Activated CD4-positive, alpha-beta T cell treated with anti-CD3 and anti-CD28 coated beads for 36 hours (primary cell): Measurements from ENCODE around the gene ENG. TPM values are rescaled to one million over a fixed set of nuclear protein-coding genes. Genes with fewer than 3 reads are reported as not detected.

Source experiments
- ATAC-seq: fragments of 200-7000 bp; cut with Tn5 transposase; one replicate; pipeline ENCODE4 v1.10.0; 2021; ENCODE audit warnings: mild to moderate bottlenecking, moderate library complexity
- CTCF ChIA-PET: fragments of 350-600 bp; sonication (Branson Sonifier 250); formaldehyde crosslinking; loops from one replicate; lab custom pipeline; 2021; ENCODE audit warnings: antibody characterized with exemption; lab: Charles Lee
- POLR2A ChIA-PET: fragments of 350-600 bp; sonication (Branson Sonifier 250); formaldehyde crosslinking; loops from one replicate; lab custom pipeline; 2021; ENCODE audit warnings: antibody characterized with exemption, inconsistent platforms; lab: Charles Lee
- DNase-seq: peaks from one replicate; pipeline ENCODE4 v3.0.0-alpha.2; 2020
- H3K27ac Mint-ChIP-seq: one replicate; pipeline ENCODE4 v1.8.0; 2021; ENCODE audit warnings: mixed read lengths
- H3K27me3 Mint-ChIP-seq: one replicate; pipeline ENCODE4 v1.8.0; 2021; ENCODE audit warnings: mixed read lengths
- H3K36me3 Mint-ChIP-seq: one replicate; pipeline ENCODE4 v1.8.0; 2021; ENCODE audit warnings: low read depth, mixed read lengths
- H3K4me1 Mint-ChIP-seq: one replicate; pipeline ENCODE4 v1.8.0; 2021; ENCODE audit warnings: mixed read lengths
- H3K4me3 Mint-ChIP-seq: one replicate; pipeline ENCODE4 v1.8.0; 2021; ENCODE audit warnings: mild to moderate bottlenecking, moderate library complexity, mixed read lengths
- H3K9me3 Mint-ChIP-seq: one replicate; pipeline ENCODE4 v1.8.0; 2021; ENCODE audit warnings: low read depth, mixed read lengths
- intact Hi-C, 2 experiments: fragments of 100-400 bp; cut with DNase I in 1 of 2; cut with micrococcal nuclease in 1 of 2; formaldehyde crosslinking; loops; one replicate each; pipeline versions ENCODE4 v1.14.2 to v1.15.1; 2022 to 2024; cut with DNase I, micrococcal nuclease
- total RNA-seq, 2 experiments: library from RNA; stranded (reverse); gene quantifications; one replicate each; pipeline ENCODE4 v1.2.3, GENCODE V29; 2021

The ENG gene
- total RNA-seq, 2 experiments from 2014 or later = 13.9 to 15.2 TPM

GRCh38 chr9:127772603-127773002 lies 81.9 kb downstream of the ENG start:
- CTCF ChIA-PET = interaction anchor here (0.6 to 2.9 kb wide), 7 partner anchors 9 to 97 kb away, joined by 3 to 16 read pairs (median 3); partner anchors contain the start of gene TOR2A
- Mint-ChIP-seq H3K4me3 (no peak overlapping the region), H3K27ac (no peak overlapping the region), H3K9me3 (no peaks in the 10 kb centered on the region), H3K4me1 (peaks cover 53% of the 10 kb centered on the region), H3K36me3 (peaks cover 36% of the 10 kb centered on the region), H3K27me3 (no peaks in the 10 kb centered on the region)
- ATAC-seq = no peak
- POLR2A ChIA-PET = interaction anchor here (0.6 kb wide), 1 partner anchor 19 kb away, joined by 4 read pairs; no protein-coding TSS in a partner anchor
- DNase-seq = no peak
- intact Hi-C loops = loop anchor here (5.0 to 10.0 kb wide), 2 partner anchors 548 to 910 kb away; partner anchors contain the start of gene ZBTB34 (in 1 of the 2)

- Mint-ChIP-seq H3K9me3 (no peaks in the 10 kb centered on the region), H3K4me1 (peaks cover 61% of the 10 kb centered on the region), H3K4me3 (peak overlapping the region; percentile 80), H3K27ac (peak overlapping the region; percentile 80), H3K36me3 (peaks cover 34% of the 10 kb centered on the region), H3K27me3 (no peaks in the 10 kb centered on the region)
- no peak for DNase-seq
- no peak for ATAC-seq
- ChIA-PET CTCF (interaction anchor here (0.6 to 2.9 kb wide), 9 partner anchors 9 to 144 kb away, joined by 3 to 16 read pairs (median 3); partner anchors contain the start of genes CDK9 and TOR2A), POLR2A (interaction anchor here (0.6 to 1.4 kb wide), 6 partner anchors 14 to 1689 kb away, joined by 3 to 15 read pairs (median 5); partner anchors contain the start of genes CDK9, FPGS, LRSAM1 and RPL12)
- intact Hi-C loops = loop anchor here (1.0 to 10.0 kb wide), 13 partner anchors 12 to 909 kb away; partner anchors contain the start of genes FPGS (in 2 of the 2), BBLN (in 1 of the 2), NAIF1 (in 1 of the 2) and PTRH1 (in 1 of the 2)
These were observed 82.8 kb downstream of the ENG start for GRCh38 chr9:127771570-127772189.

GRCh38 chr9:127770905-127771569 lies 83.4 kb downstream of the ENG start:
- POLR2A ChIA-PET = interaction anchor here (0.6 to 1.4 kb wide), 7 partner anchors 14 to 321 kb away, joined by 3 to 15 read pairs (median 5); partner anchors contain the start of genes CDK9, FPGS, LRSAM1 and RPL12
- Mint-ChIP-seq H3K9me3 (no peaks in the 10 kb centered on the region), H3K27ac (peak overlapping the region; percentile 80), H3K4me3 (peak overlapping the region; percentile 80), H3K4me1 (peaks cover 59% of the 10 kb centered on the region), H3K27me3 (no peaks in the 10 kb centered on the region), H3K36me3 (peaks cover 33% of the 10 kb centered on the region)
- intact Hi-C loops = loop anchor here (1.0 to 10.0 kb wide), 13 partner anchors 12 to 909 kb away; partner anchors contain the start of genes FPGS (in 2 of the 2), BBLN (in 1 of the 2), NAIF1 (in 1 of the 2) and PTRH1 (in 1 of the 2)
- CTCF ChIA-PET = interaction anchor here (0.6 to 2.9 kb wide), 8 partner anchors 9 to 145 kb away, joined by 3 to 16 read pairs (median 3); partner anchors contain the start of genes CDK9 and TOR2A
- DNase-seq (peak; percentile 99), ATAC-seq (peak; percentile 95)

- Mint-ChIP-seq H3K9me3 (no peaks in the 10 kb centered on the region), H3K36me3 (peaks cover 36% of the 10 kb centered on the region), H3K4me1 (peaks cover 61% of the 10 kb centered on the region), H3K4me3 (peak overlapping the region; percentile 80), H3K27me3 (no peaks in the 10 kb centered on the region), H3K27ac (peak overlapping the region; percentile 80)
- ATAC-seq (no peak), DNase-seq (no peak)
- intact Hi-C loops = loop anchor here (5.0 to 10.0 kb wide), 2 partner anchors 546 to 908 kb away; partner anchors contain the start of gene ZBTB34 (in 1 of the 2)
- ChIA-PET CTCF (interaction anchor here (0.8 to 2.9 kb wide), 6 partner anchors 10 to 145 kb away, joined by 3 to 16 read pairs (median 4); partner anchors contain the start of genes CDK9 and TOR2A), POLR2A (interaction anchor here (0.6 to 1.4 kb wide), 5 partner anchors 15 to 311 kb away, joined by 3 to 15 read pairs (median 5); partner anchors contain the start of genes CDK9, FPGS and TOR2A)
These were observed 83.9 kb downstream of the ENG start for GRCh38 chr9:127770583-127770904.

- Mint-ChIP-seq H3K4me3 (peak overlapping the region; percentile 80), H3K27me3 (no peaks in the 10 kb centered on the region), H3K9me3 (no peaks in the 10 kb centered on the region), H3K36me3 (peaks cover 38% of the 10 kb centered on the region), H3K27ac (peak overlapping the region; percentile 80), H3K4me1 (peaks cover 62% of the 10 kb centered on the region)
- CTCF ChIA-PET = interaction anchor here (0.6 to 2.9 kb wide), 7 partner anchors 10 to 235 kb away, joined by 3 to 16 read pairs (median 4); partner anchors contain the start of gene TOR2A
- DNase-seq (no peak), ATAC-seq (no peak)
- POLR2A ChIA-PET = no interaction called here
- intact Hi-C loops = loop anchor here (5.0 to 10.0 kb wide), 2 partner anchors 545 to 908 kb away; partner anchors contain the start of gene ZBTB34 (in 1 of the 2)
These were observed 84.4 kb downstream of the ENG start for GRCh38 chr9:127769929-127770582.

GRCh38 chr9:127769101-127769500 lies 85.4 kb downstream of the ENG start:
- ChIA-PET POLR2A (no interaction called here), CTCF (interaction anchor here (0.8 to 1.9 kb wide), 4 partner anchors 11 to 142 kb away, joined by 3 to 6 read pairs (median 4); partner anchors contain the start of gene TOR2A)
- H3K9me3 Mint-ChIP-seq = no peaks in the 10 kb centered on the region
- H3K4me3 Mint-ChIP-seq = no peak overlapping the region
- H3K36me3 Mint-ChIP-seq = peaks cover 35% of the 10 kb centered on the region
- H3K4me1 Mint-ChIP-seq = peaks cover 63% of the 10 kb centered on the region
- peak overlapping the region; percentile 32 for H3K27ac Mint-ChIP-seq
- DNase-seq (no peak), ATAC-seq (no peak)
- H3K27me3 Mint-ChIP-seq = no peaks in the 10 kb centered on the region
- intact Hi-C loops = no loop called here

GRCh38 chr9:127768698-127769097 lies 85.8 kb downstream of the ENG start:
- H3K4me3 Mint-ChIP-seq = no peak overlapping the region
- H3K27me3 Mint-ChIP-seq = no peaks in the 10 kb centered on the region
- intact Hi-C loops = no loop called here
- no peak for DNase-seq
- H3K27ac Mint-ChIP-seq = peak overlapping the region; percentile 32
- no peaks in the 10 kb centered on the region for H3K9me3 Mint-ChIP-seq
- peaks cover 67% of the 10 kb centered on the region for H3K4me1 Mint-ChIP-seq
- H3K36me3 Mint-ChIP-seq = peaks cover 31% of the 10 kb centered on the region
- no peak for ATAC-seq
- ChIA-PET POLR2A (no interaction called here), CTCF (interaction anchor here (1.9 kb wide), 1 partner anchor 101 kb away, joined by 6 read pairs; no protein-coding TSS in a partner anchor)

- peak overlapping the region; percentile 74 for H3K27ac Mint-ChIP-seq
These were observed 86.5 kb downstream of the ENG start for GRCh38 chr9:127767909-127768331.

GRCh38 chr9:127767410-127767809 lies 87.0 kb downstream of the ENG start:
- intact Hi-C loops = no loop called here
- ChIA-PET CTCF (interaction anchor here (0.6 to 1.8 kb wide), 7 partner anchors 9 to 1844 kb away, joined by 3 to 8 read pairs (median 3); partner anchors contain the start of genes SH2D3C and TOR2A), POLR2A (interaction anchor here (1.1 kb wide), 1 partner anchor 12 kb away, joined by 4 read pairs; no protein-coding TSS in a partner anchor)
- no peaks in the 10 kb centered on the region for H3K9me3 Mint-ChIP-seq
- DNase-seq (no peak), ATAC-seq (no peak)
- peak overlapping the region; percentile 74 for H3K27ac Mint-ChIP-seq
- H3K27me3 Mint-ChIP-seq = no peaks in the 10 kb centered on the region
- peaks cover 71% of the 10 kb centered on the region for H3K4me1 Mint-ChIP-seq
- peaks cover 32% of the 10 kb centered on the region for H3K36me3 Mint-ChIP-seq
- H3K4me3 Mint-ChIP-seq = no peak overlapping the region

More at GRCh38 chr9:127767909-127768331, 86.5 kb downstream of the ENG start:
- no peaks in the 10 kb centered on the region for H3K27me3 Mint-ChIP-seq
- H3K4me1 Mint-ChIP-seq = peaks cover 71% of the 10 kb centered on the region
- intact Hi-C loops = no loop called here
- H3K9me3 Mint-ChIP-seq = no peaks in the 10 kb centered on the region
- no peak overlapping the region for H3K4me3 Mint-ChIP-seq
- ChIA-PET CTCF (interaction anchor here (0.8 to 1.8 kb wide), 4 partner anchors 11 to 102 kb away, joined by 3 to 8 read pairs (median 3); partner anchors contain the start of genes SH2D3C and TOR2A), POLR2A (no interaction called here)
- no peak for DNase-seq
- ATAC-seq = no peak
- H3K36me3 Mint-ChIP-seq = peaks cover 28% of the 10 kb centered on the region

- DNase-seq = no peak
- intact Hi-C loops = no loop called here
- no peaks in the 10 kb centered on the region for H3K27me3 Mint-ChIP-seq
- POLR2A ChIA-PET = no interaction called here
- no peaks in the 10 kb centered on the region for H3K9me3 Mint-ChIP-seq
- peaks cover 55% of the 10 kb centered on the region for H3K4me1 Mint-ChIP-seq
- no peak overlapping the region for H3K27ac Mint-ChIP-seq
- H3K4me3 Mint-ChIP-seq = no peak overlapping the region
- peaks cover 29% of the 10 kb centered on the region for H3K36me3 Mint-ChIP-seq
- CTCF ChIA-PET = interaction anchor here (0.6 to 1.4 kb wide), 5 partner anchors 9 to 104 kb away, joined by 3 to 5 read pairs (median 3); no protein-coding TSS in a partner anchor
- no peak for ATAC-seq
These were observed 89.0 kb downstream of the ENG start for GRCh38 chr9:127765418-127765817.
